Gastroesophageal sphincter (tissue), 3 donors: ENCODE measurements around the gene ARHGEF10L.

Source experiments
- CTCF ChIP-seq, 4 experiments: fragments of 200-600 bp in 2 of 4; fragments of 450-650 bp in 2 of 4; sonication (generic) in 1 of 4; IDR thresholded peaks; one replicate each; pipeline ENCODE4 v1.5.1; 2017 to 2019; ENCODE audit warnings: antibody characterized with exemption in 4 of 4, mild to moderate bottlenecking in 2 of 4, moderate library complexity in 2 of 4
- POLR2AphosphoS5 ChIP-seq: sonication (generic); formaldehyde crosslinking; IDR thresholded peaks from one replicate; pipeline ENCODE4 v1.6.1; 2017; ENCODE audit warnings: antibody characterized with exemption

- TF ChIP-seq CTCF (IDR thresholded peaks at IDR 0.05) (no peak), POLR2AphosphoS5 (no peak)
Observed at GRCh38 chr1:17662786-17663185, 123.3 kb downstream of the ARHGEF10L start.
